ENCODE data around the gene KDM6A. TPM values are rescaled to one million over a fixed set of nuclear protein-coding genes. Genes with fewer than 3 reads are reported as not detected.

KDM6A gene
- total RNA-seq, 1 experiment from 2014 or later: 45.0 TPM

DNA sequence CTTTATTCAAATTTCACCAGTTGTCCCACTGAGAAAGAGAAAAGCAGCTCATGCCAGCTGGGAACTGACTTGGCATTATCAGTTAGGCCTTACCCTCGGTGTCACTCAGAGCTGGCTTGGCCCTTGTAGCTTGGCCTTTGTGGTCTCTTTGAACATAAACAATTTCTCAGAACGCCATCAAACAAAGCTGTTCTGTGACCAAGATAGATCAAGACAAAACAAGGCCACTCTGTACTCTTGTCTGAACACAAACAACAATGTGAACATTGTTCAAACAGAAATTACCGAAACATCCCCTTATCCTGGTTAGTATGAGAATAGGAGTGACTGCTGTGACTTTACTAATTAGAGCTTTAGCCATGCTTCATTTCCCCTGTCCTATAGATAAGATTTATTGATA, 270.5 kb downstream of the KDM6A start:
- ChIA-PET CTCF (no interaction called here), POLR2A (no interaction called here)
- no peak overlapping the region for H3K27ac Mint-ChIP-seq
- ATAC-seq: no peak
- no peaks in the 10 kb centered on the region for H3K36me3 Mint-ChIP-seq
- H3K4me1 Mint-ChIP-seq: no peaks in the 10 kb centered on the region
- H3K9me3 Mint-ChIP-seq: no peaks in the 10 kb centered on the region; the same call in 1 of the 2 replicates
- DNase-seq (ENCODE audit: low spot score): no peak
- TF ChIP-seq ZNF317 (CRISPR knock-in tag; IDR thresholded peaks at IDR 0.05; ENCODE audit: borderline replicate concordance, low read depth) (no peak), GRHL2 (CRISPR knock-in tag; IDR thresholded peaks at IDR 0.05; ENCODE audit: insufficient replicate concordance, severe bottlenecking) (no peak), ZNF219 (CRISPR knock-in tag; IDR thresholded peaks at IDR 0.05; ENCODE audit: borderline replicate concordance) (no peak), GTF2I (CRISPR knock-in tag; conservative IDR thresholded peaks at IDR 0.05) (no peak), HMGA2 (CRISPR knock-in tag; IDR thresholded peaks at IDR 0.05) (no peak), KAT7 (CRISPR knock-in tag; IDR thresholded peaks at IDR 0.05; ENCODE audit: borderline replicate concordance) (no peak), IRF2 (CRISPR knock-in tag; IDR thresholded peaks at IDR 0.05; ENCODE audit: borderline replicate concordance, low read depth) (no peak)
- TF ChIP-seq, protein P1, sequence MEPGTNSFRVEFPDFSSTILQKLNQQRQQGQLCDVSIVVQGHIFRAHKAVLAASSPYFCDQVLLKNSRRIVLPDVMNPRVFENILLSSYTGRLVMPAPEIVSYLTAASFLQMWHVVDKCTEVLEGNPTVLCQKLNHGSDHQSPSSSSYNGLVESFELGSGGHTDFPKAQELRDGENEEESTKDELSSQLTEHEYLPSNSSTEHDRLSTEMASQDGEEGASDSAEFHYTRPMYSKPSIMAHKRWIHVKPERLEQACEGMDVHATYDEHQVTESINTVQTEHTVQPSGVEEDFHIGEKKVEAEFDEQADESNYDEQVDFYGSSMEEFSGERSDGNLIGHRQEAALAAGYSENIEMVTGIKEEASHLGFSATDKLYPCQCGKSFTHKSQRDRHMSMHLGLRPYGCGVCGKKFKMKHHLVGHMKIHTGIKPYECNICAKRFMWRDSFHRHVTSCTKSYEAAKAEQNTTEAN (CRISPR knock-in tag; IDR thresholded peaks at IDR 0.05): no peak
- TF ChIP-seq, protein P2, sequence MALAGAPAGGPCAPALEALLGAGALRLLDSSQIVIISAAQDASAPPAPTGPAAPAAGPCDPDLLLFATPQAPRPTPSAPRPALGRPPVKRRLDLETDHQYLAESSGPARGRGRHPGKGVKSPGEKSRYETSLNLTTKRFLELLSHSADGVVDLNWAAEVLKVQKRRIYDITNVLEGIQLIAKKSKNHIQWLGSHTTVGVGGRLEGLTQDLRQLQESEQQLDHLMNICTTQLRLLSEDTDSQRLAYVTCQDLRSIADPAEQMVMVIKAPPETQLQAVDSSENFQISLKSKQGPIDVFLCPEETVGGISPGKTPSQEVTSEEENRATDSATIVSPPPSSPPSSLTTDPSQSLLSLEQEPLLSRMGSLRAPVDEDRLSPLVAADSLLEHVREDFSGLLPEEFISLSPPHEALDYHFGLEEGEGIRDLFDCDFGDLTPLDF (CRISPR knock-in tag; IDR thresholded peaks at IDR 0.05): no peak
- TF ChIP-seq, protein P3, sequence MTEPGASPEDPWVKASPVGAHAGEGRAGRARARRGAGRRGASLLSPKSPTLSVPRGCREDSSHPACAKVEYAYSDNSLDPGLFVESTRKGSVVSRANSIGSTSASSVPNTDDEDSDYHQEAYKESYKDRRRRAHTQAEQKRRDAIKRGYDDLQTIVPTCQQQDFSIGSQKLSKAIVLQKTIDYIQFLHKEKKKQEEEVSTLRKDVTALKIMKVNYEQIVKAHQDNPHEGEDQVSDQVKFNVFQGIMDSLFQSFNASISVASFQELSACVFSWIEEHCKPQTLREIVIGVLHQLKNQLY (CRISPR knock-in tag; IDR thresholded peaks at IDR 0.05): no peak
- no peak overlapping the region for H3K4me3 Mint-ChIP-seq
- H3K27me3 Mint-ChIP-seq (ENCODE audit: low read depth): no peaks in the 10 kb centered on the region

DNA sequence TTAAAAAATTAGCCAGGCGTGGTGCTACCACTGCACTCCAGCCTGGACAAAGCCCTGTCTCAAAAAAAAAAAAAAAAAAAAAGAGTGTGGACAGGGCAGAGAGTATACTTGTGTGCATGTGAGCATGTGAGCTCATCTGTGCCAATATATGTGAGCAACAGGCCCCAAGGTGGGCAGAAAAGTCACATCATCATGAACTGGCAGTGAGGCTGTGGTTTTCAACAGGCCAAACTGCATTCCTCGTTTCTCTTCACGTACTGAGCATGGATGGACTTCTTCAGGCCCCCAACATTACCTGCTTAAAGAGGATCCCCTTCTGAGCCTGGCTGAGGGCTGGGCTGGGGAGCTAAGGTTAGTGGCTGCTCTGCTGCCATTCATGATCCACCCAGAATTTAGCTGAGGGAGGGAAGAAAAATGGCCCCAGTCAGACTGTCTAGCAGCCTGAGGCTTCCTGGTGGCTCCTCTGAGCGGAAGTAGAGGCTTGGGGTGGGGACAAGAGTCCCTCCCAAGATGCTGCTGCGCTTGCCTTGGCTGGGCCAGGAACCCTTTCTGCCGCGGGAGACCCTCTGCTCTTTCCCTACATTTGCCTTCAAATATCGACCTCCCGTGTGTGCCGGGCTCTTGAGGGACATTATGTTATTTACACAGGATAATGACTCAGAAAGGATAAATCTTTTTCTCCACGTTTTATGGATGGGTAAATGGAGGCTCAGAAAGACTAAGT, 272.7 kb downstream of the KDM6A start:
- Mint-ChIP-seq H3K4me3 (no peak overlapping the region), H3K9me3 (no peaks in the 10 kb centered on the region; the same call in 1 of the 2 replicates), H3K4me1 (no peaks in the 10 kb centered on the region), H3K27me3 (ENCODE audit: low read depth) (no peaks in the 10 kb centered on the region), H3K27ac (no peak overlapping the region), H3K36me3 (no peaks in the 10 kb centered on the region)
- no peak for ATAC-seq
- CTCF ChIA-PET: no interaction called here
- POLR2A ChIA-PET: no interaction called here
- no peak for DNase-seq (ENCODE audit: low spot score)
- TF ChIP-seq NFYB (CRISPR knock-in tag; conservative IDR thresholded peaks at IDR 0.05; ENCODE audit: low read depth) (no peak), ZNF232 (CRISPR knock-in tag; IDR thresholded peaks at IDR 0.05) (no peak), TCF7 (CRISPR knock-in tag; IDR thresholded peaks at IDR 0.05; ENCODE audit: low read depth) (no peak), ATF1 (CRISPR knock-in tag; IDR thresholded peaks at IDR 0.05) (no peak), OVOL2 (CRISPR knock-in tag; IDR thresholded peaks at IDR 0.05; ENCODE audit: borderline replicate concordance) (no peak), TEAD1 (CRISPR knock-in tag; IDR thresholded peaks at IDR 0.05) (no peak), CREM (CRISPR knock-in tag; IDR thresholded peaks at IDR 0.05) (no peak)
- TF ChIP-seq, protein P4, sequence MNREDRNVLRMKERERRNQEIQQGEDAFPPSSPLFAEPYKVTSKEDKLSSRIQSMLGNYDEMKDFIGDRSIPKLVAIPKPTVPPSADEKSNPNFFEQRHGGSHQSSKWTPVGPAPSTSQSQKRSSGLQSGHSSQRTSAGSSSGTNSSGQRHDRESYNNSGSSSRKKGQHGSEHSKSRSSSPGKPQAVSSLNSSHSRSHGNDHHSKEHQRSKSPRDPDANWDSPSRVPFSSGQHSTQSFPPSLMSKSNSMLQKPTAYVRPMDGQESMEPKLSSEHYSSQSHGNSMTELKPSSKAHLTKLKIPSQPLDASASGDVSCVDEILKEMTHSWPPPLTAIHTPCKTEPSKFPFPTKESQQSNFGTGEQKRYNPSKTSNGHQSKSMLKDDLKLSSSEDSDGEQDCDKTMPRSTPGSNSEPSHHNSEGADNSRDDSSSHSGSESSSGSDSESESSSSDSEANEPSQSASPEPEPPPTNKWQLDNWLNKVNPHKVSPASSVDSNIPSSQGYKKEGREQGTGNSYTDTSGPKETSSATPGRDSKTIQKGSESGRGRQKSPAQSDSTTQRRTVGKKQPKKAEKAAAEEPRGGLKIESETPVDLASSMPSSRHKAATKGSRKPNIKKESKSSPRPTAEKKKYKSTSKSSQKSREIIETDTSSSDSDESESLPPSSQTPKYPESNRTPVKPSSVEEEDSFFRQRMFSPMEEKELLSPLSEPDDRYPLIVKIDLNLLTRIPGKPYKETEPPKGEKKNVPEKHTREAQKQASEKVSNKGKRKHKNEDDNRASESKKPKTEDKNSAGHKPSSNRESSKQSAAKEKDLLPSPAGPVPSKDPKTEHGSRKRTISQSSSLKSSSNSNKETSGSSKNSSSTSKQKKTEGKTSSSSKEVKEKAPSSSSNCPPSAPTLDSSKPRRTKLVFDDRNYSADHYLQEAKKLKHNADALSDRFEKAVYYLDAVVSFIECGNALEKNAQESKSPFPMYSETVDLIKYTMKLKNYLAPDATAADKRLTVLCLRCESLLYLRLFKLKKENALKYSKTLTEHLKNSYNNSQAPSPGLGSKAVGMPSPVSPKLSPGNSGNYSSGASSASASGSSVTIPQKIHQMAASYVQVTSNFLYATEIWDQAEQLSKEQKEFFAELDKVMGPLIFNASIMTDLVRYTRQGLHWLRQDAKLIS (CRISPR knock-in tag; IDR thresholded peaks at IDR 0.05; ENCODE audit: borderline replicate concordance): no peak
- TF ChIP-seq, protein P1 (CRISPR knock-in tag; IDR thresholded peaks at IDR 0.05): no peak
- TF ChIP-seq, protein P5, sequence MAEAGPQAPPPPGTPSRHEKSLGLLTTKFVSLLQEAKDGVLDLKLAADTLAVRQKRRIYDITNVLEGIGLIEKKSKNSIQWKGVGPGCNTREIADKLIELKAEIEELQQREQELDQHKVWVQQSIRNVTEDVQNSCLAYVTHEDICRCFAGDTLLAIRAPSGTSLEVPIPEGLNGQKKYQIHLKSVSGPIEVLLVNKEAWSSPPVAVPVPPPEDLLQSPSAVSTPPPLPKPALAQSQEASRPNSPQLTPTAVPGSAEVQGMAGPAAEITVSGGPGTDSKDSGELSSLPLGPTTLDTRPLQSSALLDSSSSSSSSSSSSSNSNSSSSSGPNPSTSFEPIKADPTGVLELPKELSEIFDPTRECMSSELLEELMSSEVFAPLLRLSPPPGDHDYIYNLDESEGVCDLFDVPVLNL (CRISPR knock-in tag; IDR thresholded peaks at IDR 0.05; ENCODE audit: borderline replicate concordance, low read depth): no peak

All from WTC11 (cell line).